ENCODE measurements around the gene POMT1.

Gene POMT1

GRCh38 chr9:131543141-131543540 is 40.4 kb downstream of the POMT1 start:
- no peak overlapping the region for H3K27ac ChIP-seq (ENCODE audit: extremely low read depth, low read depth, low read length)
- no peaks in the 10 kb centered on the region for H3K36me3 ChIP-seq (ENCODE audit: control insufficient read depth in 2 of 2, insufficient read depth in 1 of 2, low read length in 2 of 2)
- ChIA-PET CTCF (no interaction called here), POLR2A (no interaction called here)
- no peak overlapping the region for H3K4me3 ChIP-seq (ENCODE audit: low read depth, low read length)
- no peaks in the 10 kb centered on the region for H3K9me3 ChIP-seq (ENCODE audit: control insufficient read depth, insufficient read depth, low read depth, low read length)
- 0 out of 2 replicates have a peak, but pooled peaks cover 3% of the 10 kb centered on the region for H3K4me1 ChIP-seq (ENCODE audit: control insufficient read depth, insufficient read depth, low read length)
- TF ChIP-seq ZNF148 (tag by site-specific recombination; IDR thresholded peaks at IDR 0.05; ENCODE audit: borderline replicate concordance) (no peak), SCRT1 (tag by site-specific recombination; IDR thresholded peaks at IDR 0.05; ENCODE audit: borderline replicate concordance) (no peak), ZNF626 (tag by site-specific recombination; IDR thresholded peaks at IDR 0.05) (0 out of 2 replicates have a peak, but pooled peaks have one; percentile 41), SP7 (tag by site-specific recombination; IDR thresholded peaks at IDR 0.05) (peak; percentile 63; the same call in 1 of the 2 replicates), ZBTB11 (tag by site-specific recombination; conservative IDR thresholded peaks at IDR 0.05; ENCODE audit: low read depth) (no peak), KLF10 (tag by site-specific recombination; IDR thresholded peaks at IDR 0.05) (no peak), ZNF184 (tag by site-specific recombination; IDR thresholded peaks at IDR 0.05) (peak; percentile 79), RBAK (tag by site-specific recombination; IDR thresholded peaks at IDR 0.05) (0 out of 2 replicates have a peak, but pooled peaks have one; percentile 18), KLF8 (tag by site-specific recombination; IDR thresholded peaks at IDR 0.05) (peak; percentile 74), ZSCAN23 (tag by site-specific recombination; IDR thresholded peaks at IDR 0.05) (0 out of 2 replicates have a peak, but pooled peaks have one; percentile 39), TRIM28 (IDR thresholded peaks at IDR 0.05; ENCODE audit: borderline replicate concordance, low read length) (peak; percentile 60; the same call in 1 of the 2 replicates), ZNF324 (tag by site-specific recombination; IDR thresholded peaks at IDR 0.05) (no peak), ZNF529 (tag by site-specific recombination; IDR thresholded peaks at IDR 0.05; ENCODE audit: insufficient replicate concordance) (peak; percentile 79), ZNF610 (tag by site-specific recombination; IDR thresholded peaks at IDR 0.05; ENCODE audit: borderline replicate concordance) (0 out of 2 replicates have a peak, but pooled peaks have one; percentile 71), PRDM1 (tag by site-specific recombination; IDR thresholded peaks at IDR 0.05) (no peak), PRDM10 (tag by site-specific recombination; IDR thresholded peaks at IDR 0.05) (no peak), ZXDB (tag by site-specific recombination; IDR thresholded peaks at IDR 0.05) (peak; percentile 47; the same call in 1 of the 2 replicates), ZNF112 (tag by site-specific recombination; IDR thresholded peaks at IDR 0.05) (no peak), HOXC10 (CRISPR knock-in tag; IDR thresholded peaks at IDR 0.05) (no peak), ZEB2 (tag by site-specific recombination; IDR thresholded peaks at IDR 0.05) (no peak), ZNF558 (tag by site-specific recombination; IDR thresholded peaks at IDR 0.05) (peak; percentile 63; the same call in 1 of the 2 replicates), ZNF792 (tag by site-specific recombination; IDR thresholded peaks at IDR 0.05) (no peak), ZNF19 (tag by site-specific recombination; IDR thresholded peaks at IDR 0.05; ENCODE audit: low read depth) (no peak), ZNF580 (tag by site-specific recombination; IDR thresholded peaks at IDR 0.05) (peak; percentile 48; the same call in 1 of the 2 replicates), REST (tag by site-specific recombination; IDR thresholded peaks at IDR 0.05) (peak; percentile 77)
